HCT116 (cell line): ENCODE results near the gene CNPY3.

Experiments used
- ATF3 ChIP-seq: IDR thresholded peaks from 2 replicates; pipeline ENCODE4 v1.6.1; 2012
- CEBPB ChIP-seq: IDR thresholded peaks from 2 replicates; pipeline ENCODE4 v1.6.1; 2012; ENCODE audit warnings: low read depth
- ELF1 ChIP-seq: IDR thresholded peaks from 2 replicates; pipeline ENCODE4 v1.6.1; 2012; ENCODE audit warnings: low read depth, borderline replicate concordance
- EZH2 ChIP-seq: fragments of 200-600 bp; sonication (generic); IDR thresholded peaks from 2 replicates; pipeline ENCODE4 v1.6.1; 2017; ENCODE audit warnings: antibody characterized with exemption, mixed run types
- JUND ChIP-seq: IDR thresholded peaks from 2 replicates; pipeline ENCODE4 v1.6.1; 2012
- POLR2A ChIP-seq: IDR thresholded peaks from 2 replicates; pipeline ENCODE4 v1.7.0; 2011; ENCODE audit warnings: borderline replicate concordance; ENCODE audit not compliant: insufficient read depth, insufficient read length; ENCODE audit errors: extremely low read depth
- REST ChIP-seq: IDR thresholded peaks from 2 replicates; pipeline ENCODE4 v1.6.1; 2012; ENCODE audit warnings: low read depth
- YY1 ChIP-seq: IDR thresholded peaks from 2 replicates; pipeline ENCODE4 v1.6.1; 2011; ENCODE audit warnings: low read length, low read depth, moderate library complexity, mild to moderate bottlenecking; ENCODE audit not compliant: insufficient replicate concordance; ENCODE audit errors: extremely low read depth
- ZFX ChIP-seq: fragments of 450-650 bp; IDR thresholded peaks from 2 replicates; pipeline ENCODE4 v1.6.1; 2017
- TF ChIP-seq, protein P1 (sequence below), 3 experiments: fragments of 200-600 bp in 1 of 3; sonication (generic) in 1 of 3; IDR thresholded peaks in 2 of 3; conservative IDR thresholded peaks in 1 of 3; 2 replicates each; pipeline ENCODE4 v1.5.1; 2012 to 2017; ENCODE audit warnings: low read depth in 2 of 3, low read length in 2 of 3, antibody characterized with exemption in 1 of 3, borderline replicate concordance in 1 of 3, control low read depth in 1 of 3, mild to moderate bottlenecking in 1 of 3, mixed read lengths in 1 of 3, mixed run types in 1 of 3, moderate library complexity in 1 of 3; ENCODE audit not compliant: insufficient read depth in 1 of 3
- TF ChIP-seq, protein P2 (sequence below): IDR thresholded peaks from 2 replicates; pipeline ENCODE4 v1.6.1; 2012

DNA sequence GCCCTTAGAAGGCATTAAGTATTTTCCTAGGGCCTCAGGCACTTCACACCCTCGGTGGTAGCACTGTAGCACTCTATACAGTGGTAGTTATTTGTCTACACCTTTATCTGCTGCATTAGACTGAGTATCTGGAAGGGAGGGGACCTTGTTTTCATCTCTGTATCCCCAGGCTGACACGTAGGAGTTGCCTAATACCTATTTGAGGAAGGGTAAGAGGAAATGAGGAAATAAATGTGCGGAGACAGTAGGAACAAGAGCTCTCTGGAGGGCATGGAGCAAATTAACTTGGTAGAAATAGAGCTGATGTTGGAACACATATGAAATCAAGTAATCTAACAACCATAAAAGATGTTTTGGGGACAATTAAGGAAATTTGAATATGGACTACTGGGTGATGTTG, 3.9 kb downstream of the CNPY3 start:
- TF ChIP-seq, protein P1, sequence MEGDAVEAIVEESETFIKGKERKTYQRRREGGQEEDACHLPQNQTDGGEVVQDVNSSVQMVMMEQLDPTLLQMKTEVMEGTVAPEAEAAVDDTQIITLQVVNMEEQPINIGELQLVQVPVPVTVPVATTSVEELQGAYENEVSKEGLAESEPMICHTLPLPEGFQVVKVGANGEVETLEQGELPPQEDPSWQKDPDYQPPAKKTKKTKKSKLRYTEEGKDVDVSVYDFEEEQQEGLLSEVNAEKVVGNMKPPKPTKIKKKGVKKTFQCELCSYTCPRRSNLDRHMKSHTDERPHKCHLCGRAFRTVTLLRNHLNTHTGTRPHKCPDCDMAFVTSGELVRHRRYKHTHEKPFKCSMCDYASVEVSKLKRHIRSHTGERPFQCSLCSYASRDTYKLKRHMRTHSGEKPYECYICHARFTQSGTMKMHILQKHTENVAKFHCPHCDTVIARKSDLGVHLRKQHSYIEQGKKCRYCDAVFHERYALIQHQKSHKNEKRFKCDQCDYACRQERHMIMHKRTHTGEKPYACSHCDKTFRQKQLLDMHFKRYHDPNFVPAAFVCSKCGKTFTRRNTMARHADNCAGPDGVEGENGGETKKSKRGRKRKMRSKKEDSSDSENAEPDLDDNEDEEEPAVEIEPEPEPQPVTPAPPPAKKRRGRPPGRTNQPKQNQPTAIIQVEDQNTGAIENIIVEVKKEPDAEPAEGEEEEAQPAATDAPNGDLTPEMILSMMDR (IDR thresholded peaks at IDR 0.05 in 2 of 3, conservative IDR thresholded peaks at IDR 0.05 in 1 of 3; ENCODE audit: borderline replicate concordance in 1 of 3, insufficient read depth in 1 of 3, low read depth in 2 of 3, low read length in 2 of 3), result no peak
- TF ChIP-seq, protein P2, sequence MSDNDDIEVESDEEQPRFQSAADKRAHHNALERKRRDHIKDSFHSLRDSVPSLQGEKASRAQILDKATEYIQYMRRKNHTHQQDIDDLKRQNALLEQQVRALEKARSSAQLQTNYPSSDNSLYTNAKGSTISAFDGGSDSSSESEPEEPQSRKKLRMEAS, result no peak
- TF ChIP-seq ELF1 (no peak), POLR2A (no peak), JUND (no peak), CEBPB (no peak), ZFX (no peak), YY1 (no peak), REST (no peak), EZH2 (no peak), ATF3 (no peak)
